GM19324 (cell line): ENCODE results near the gene ARSI.

Experiments
- ATAC-seq: cut with Tn5 transposase; IDR thresholded peaks from one replicate; pipeline ENCODE4 v1.9.1; 2021; ENCODE audit warnings: mild to moderate bottlenecking, moderate library complexity; ENCODE audit not compliant: unreplicated experiment, low FRiP score

The ARSI gene

GRCh38 chr5:150272531-150272930, 30.2 kb downstream of the ARSI start:
- ATAC-seq: no peak

- no peak for ATAC-seq
Observed at GRCh38 chr5:150271923-150272322, 30.8 kb downstream of the ARSI start.

- ATAC-seq: no peak
Observed at GRCh38 chr5:150271296-150271692, 31.4 kb downstream of the ARSI start.

GRCh38 chr5:150270541-150271295, 32.0 kb downstream of the ARSI start:
- ATAC-seq: no peak

- no peak for ATAC-seq
Observed at GRCh38 chr5:150266871-150267291, 35.8 kb downstream of the ARSI start.

- ATAC-seq: no peak
Observed at GRCh38 chr5:150265870-150266383, 36.8 kb downstream of the ARSI start.

- ATAC-seq: no peak
Observed at GRCh38 chr5:150264667-150265603, 37.8 kb downstream of the ARSI start.

- ATAC-seq: no peak
Observed at GRCh38 chr5:150263801-150264621, 38.7 kb downstream of the ARSI start.

GRCh38 chr5:150263375-150263775, 39.3 kb downstream of the ARSI start:
- no peak for ATAC-seq

GRCh38 chr5:150262502-150262901, 40.2 kb downstream of the ARSI start:
- no peak for ATAC-seq

GRCh38 chr5:150261231-150261630, 41.5 kb downstream of the ARSI start:
- ATAC-seq: no peak

GRCh38 chr5:150258130-150258529, 44.6 kb downstream of the ARSI start:
- ATAC-seq: no peak

- no peak for ATAC-seq
Observed at GRCh38 chr5:150257424-150257823, 45.3 kb downstream of the ARSI start.

- no peak for ATAC-seq
Observed at GRCh38 chr5:150256410-150257064, 46.2 kb downstream of the ARSI start.

- no peak for ATAC-seq
Observed at GRCh38 chr5:150255659-150256409, 46.9 kb downstream of the ARSI start.

- ATAC-seq: no peak
Observed at GRCh38 chr5:150254774-150255173, 47.9 kb downstream of the ARSI start.

GRCh38 chr5:150254363-150254762, 48.3 kb downstream of the ARSI start:
- no peak for ATAC-seq

GRCh38 chr5:150253416-150254208, 49.1 kb downstream of the ARSI start:
- no peak for ATAC-seq
